Keratinocyte (primary cell): ENCODE results near the gene ZNF157. TPM values are rescaled to one million over a fixed set of nuclear protein-coding genes. Genes with fewer than 3 reads are reported as not detected.

ENCODE experiments used
- DNase-seq: peaks from one replicate; pipeline ENCODE4 v3.0.0-alpha.2; 2011; ENCODE audit warnings: low read depth, missing footprints, low spot score
- FAIRE-seq: peaks from 2 replicates; lab custom pipeline; 2011; peaks lifted over from hg19 to GRCh38; lab: Jason Lieb, UNC
- H2AFZ ChIP-seq: 2 replicates; pipeline ENCODE4 v1.6.0; 2012; ENCODE audit warnings: low read length, control low read depth, inconsistent platforms; ENCODE audit not compliant: control insufficient read depth
- H3K27ac ChIP-seq: 2 replicates; pipeline ENCODE4 v1.5.1; 2011; ENCODE audit warnings: low read length; ENCODE audit not compliant: control insufficient read depth, insufficient read depth
- H3K27me3 ChIP-seq: 3 replicates; pipeline ENCODE4 v1.6.0; 2011; ENCODE audit warnings: low read length; ENCODE audit not compliant: control insufficient read depth, insufficient read depth; ENCODE audit errors: extremely low read depth
- H3K36me3 ChIP-seq, 2 experiments: 2 replicates in 1 of 2; 3 replicates in 1 of 2; pipeline ENCODE4 v1.5.1; 2011; ENCODE audit warnings: low read length in 2 of 2, mild to moderate bottlenecking in 1 of 2; ENCODE audit not compliant: control insufficient read depth in 2 of 2, insufficient read depth in 2 of 2; ENCODE audit errors: extremely low read depth in 1 of 2
- H3K4me1 ChIP-seq: 3 replicates; pipeline ENCODE4 v1.5.1; 2011; ENCODE audit warnings: low read length; ENCODE audit not compliant: control insufficient read depth, insufficient read depth; ENCODE audit errors: extremely low read depth
- H3K4me2 ChIP-seq: 3 replicates; pipeline ENCODE4 v1.6.0; 2011; ENCODE audit warnings: low read depth, low read length; ENCODE audit not compliant: control insufficient read depth, insufficient read depth; ENCODE audit errors: extremely low read depth
- H3K4me3 ChIP-seq, 3 experiments: fragments of 200-600 bp in 1 of 3; sonication (generic) in 1 of 3; 2 replicates in 2 of 3; 3 replicates in 1 of 3; pipeline ENCODE4 v1.5.1; 2011 to 2016; ENCODE audit warnings: low read length in 3 of 3, mild to moderate bottlenecking in 3 of 3, control low read depth in 2 of 3, inconsistent platforms in 1 of 3, low read depth in 1 of 3, mixed read lengths in 1 of 3, mixed run types in 1 of 3, moderate library complexity in 1 of 3; ENCODE audit not compliant: control insufficient read depth in 2 of 3, insufficient read depth in 2 of 3; ENCODE audit errors: extremely low read depth in 1 of 3
- H3K79me2 ChIP-seq: 2 replicates; pipeline ENCODE4 v1.6.0; 2012; ENCODE audit warnings: low read length; ENCODE audit not compliant: control insufficient read depth, insufficient read depth
- H3K9ac ChIP-seq: 3 replicates; pipeline ENCODE4 v1.6.0; 2011; ENCODE audit warnings: low read length; ENCODE audit not compliant: control insufficient read depth, insufficient read depth; ENCODE audit errors: extremely low read depth
- H3K9me1 ChIP-seq: 3 replicates; pipeline ENCODE4 v1.6.0; 2011; ENCODE audit warnings: low read length; ENCODE audit not compliant: control insufficient read depth, insufficient read depth; ENCODE audit errors: extremely low read depth
- H3K9me3 ChIP-seq: 2 replicates; pipeline ENCODE4 v1.5.1; 2012; ENCODE audit warnings: low read depth, low read length; ENCODE audit not compliant: control insufficient read depth
- H4K20me1 ChIP-seq: 3 replicates; pipeline ENCODE4 v1.6.0; 2011; ENCODE audit warnings: low read length; ENCODE audit not compliant: control insufficient read depth, insufficient read depth; ENCODE audit errors: extremely low read depth
- CTCF ChIP-seq, 3 experiments: IDR thresholded peaks in 1 of 3; conservative IDR thresholded peaks in 1 of 3; optimal IDR thresholded peaks in 1 of 3; 2 replicates in 2 of 3; 3 replicates in 1 of 3; pipeline versions ENCODE3 to v1.5.1; 2011; ENCODE audit warnings: low read length in 3 of 3, mild to moderate bottlenecking in 3 of 3, moderate library complexity in 2 of 3, control low read depth in 1 of 3, inconsistent platforms in 1 of 3; ENCODE audit not compliant: insufficient read depth in 2 of 3; ENCODE audit errors: extremely low read depth in 1 of 3
- EZH2 ChIP-seq: IDR thresholded peaks from one replicate; pipeline ENCODE4 v1.6.1; 2012; ENCODE audit warnings: inconsistent platforms, mild to moderate bottlenecking, low read length, moderate library complexity
- dilution Hi-C: fragments of 300-500 bp; cut with MboI; formaldehyde crosslinking; loops from one replicate; pipeline ENCODE4 v1.7.0; 2020; ENCODE audit warnings: low sequenced_read_pairs; ENCODE audit not compliant: extremely low pct_ligation_motif_present
- polyA plus RNA-seq, 5 experiments: library from polyadenylated mRNA; depleted of rRNA in 3 of 5; stranded (reverse) in 3 of 5; stranded (forward) in 1 of 5; unstranded in 1 of 5; fragments of >200 nt; gene quantifications; 1 replicate in 1 of 5; 2 replicates in 3 of 5; 3 replicates in 1 of 5; pipeline versions ENCODE4 v1.2.1 to v1.2.3, GENCODE V29; 2011 to 2012; ENCODE audit warnings: missing spikeins in 2 of 5, low read depth in 1 of 5, low replicate concordance in 1 of 5
- small RNA-seq, 3 experiments: library from RNA; depleted of rRNA; stranded (forward); fragments of <200 nt; gene quantifications; one replicate each; pipeline ENCODE3, GENCODE V24; 2012; ENCODE audit warnings: low read depth in 3 of 3, low replicate concordance in 1 of 3; ENCODE audit not compliant: insufficient read length in 3 of 3

Gene ZNF157
- polyA plus RNA-seq, 1 donor (not counting 4 experiments of a cell fraction or from before 2014, with no cell fraction given), result 0.12 TPM

- dilution Hi-C loops, result no loop called here
- Histone ChIP-seq H3K27ac (no peak overlapping the region), H3K27me3 (no peaks in the 10 kb centered on the region), H3K4me3 (no peak overlapping the region), H3K9me3 (no peaks in the 10 kb centered on the region), H3K4me1 (no peaks in the 10 kb centered on the region), H3K4me2 (no peak overlapping the region), H3K79me2 (no peaks in the 10 kb centered on the region), H2AFZ (no peak overlapping the region), H3K36me3 (peaks cover 0 to 1% of the 10 kb centered on the region in 2 experiments), H4K20me1 (no peaks in the 10 kb centered on the region), H3K9me1 (no peaks in the 10 kb centered on the region), H3K9ac (no peak overlapping the region)
- DNase-seq (no peak), FAIRE-seq (no peak)
- TF ChIP-seq CTCF (optimal IDR thresholded peaks at IDR 0.05 in 1 of 3, IDR thresholded peaks at IDR 0.05 in 1 of 3, conservative IDR thresholded peaks at IDR 0.05 in 1 of 3; ENCODE audit: extremely low read depth in 1 of 3, insufficient read depth in 2 of 3, low read length in 3 of 3), result no peak
- TF ChIP-seq EZH2, result no peak
Measured at GRCh38 chrX:47458528-47458927, 88.2 kb downstream of the ZNF157 start.

DNA sequence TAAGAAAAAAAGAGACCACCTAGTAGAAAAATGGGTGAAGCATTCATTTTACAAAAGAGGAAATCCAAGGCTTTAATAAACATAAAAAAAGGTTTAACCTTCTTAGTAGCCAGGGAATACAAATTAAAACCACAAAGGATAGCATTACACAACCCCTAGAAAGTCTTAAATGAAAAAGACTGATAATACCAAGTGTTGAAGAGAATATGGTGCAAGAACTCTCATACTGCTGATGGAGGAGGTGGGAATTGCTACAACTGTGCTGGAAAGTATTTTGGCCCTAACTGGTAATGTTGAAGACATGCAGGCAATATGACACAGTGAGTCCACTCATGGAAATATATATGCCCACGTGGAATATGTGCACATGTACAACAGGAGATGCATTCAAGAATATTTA lies 90.2 kb downstream of the ZNF157 start:
- no peaks in the 10 kb centered on the region for H3K9me3 ChIP-seq
- DNase-seq (no peak), FAIRE-seq (no peak)
- H3K4me1 ChIP-seq, result no peaks in the 10 kb centered on the region
- H3K36me3 ChIP-seq, result no peaks in the 10 kb centered on the region
- no peak overlapping the region for H3K9ac ChIP-seq
- H3K4me3 ChIP-seq, result no peak overlapping the region
- H3K9me1 ChIP-seq, result no peaks in the 10 kb centered on the region
- H3K27ac ChIP-seq, result no peak overlapping the region
- H3K79me2 ChIP-seq, result no peaks in the 10 kb centered on the region
- H4K20me1 ChIP-seq, result no peaks in the 10 kb centered on the region
- no peaks in the 10 kb centered on the region for H3K27me3 ChIP-seq
- no peak overlapping the region for H2AFZ ChIP-seq
- H3K4me2 ChIP-seq, result no peak overlapping the region
- TF ChIP-seq CTCF (optimal IDR thresholded peaks at IDR 0.05 in 1 of 3, IDR thresholded peaks at IDR 0.05 in 1 of 3, conservative IDR thresholded peaks at IDR 0.05 in 1 of 3; ENCODE audit: extremely low read depth in 1 of 3, insufficient read depth in 2 of 3, low read length in 3 of 3) (no peak), EZH2 (no peak)
- dilution Hi-C loops, result no loop called here

Small RNA genes within 50 kb of the gene (small RNA-seq; reads per million reads assigned to genes)
- 0.33 to 4.8 (median 1.0) reads per million in 3 experiments for gene SNORA11C

Other genes with a start within 250 kb of the ZNF157 start
- gene NDUFB11, start 225.9 kb upstream of the ZNF157 start, polyA plus RNA-seq, result 39.3 to 46.3 TPM (median 41.3 TPM) in 3 replicates
- 10.8 to 21.5 TPM (median 10.8 TPM) in 3 replicates for gene RBM10, start 225.4 kb upstream of the ZNF157 start, polyA plus RNA-seq
- gene UBA1, start 176.7 kb upstream of the ZNF157 start, polyA plus RNA-seq, result 236 to 317 TPM (median 309 TPM) in 3 replicates
- gene CDK16, start 151.9 kb upstream of the ZNF157 start, polyA plus RNA-seq, result 79.3 to 134 TPM (median 89.5 TPM) in 3 replicates
- 4.2 to 12.0 TPM (median 6.3 TPM) in 3 replicates for gene USP11, start 137.6 kb upstream of the ZNF157 start, polyA plus RNA-seq
- 4.2 to 5.0 TPM (median 4.2 TPM) in 3 replicates for gene ZNF41, start 112.6 kb downstream of the ZNF157 start, polyA plus RNA-seq
- gene ARAF, start 190.6 kb downstream of the ZNF157 start, polyA plus RNA-seq, result 21.3 to 40.5 TPM (median 22.4 TPM) in 3 replicates
- 151 to 328 TPM (median 162 TPM) in 3 replicates for gene TIMP1, start 211.9 kb downstream of the ZNF157 start, polyA plus RNA-seq
- gene SYN1, start 249.3 kb downstream of the ZNF157 start, polyA plus RNA-seq, result 0.07 to 0.36 TPM in 2 of 3 replicates, not detected in the other